Epidermal melanocyte (primary cell): ENCODE results near the gene ADSS1.

Source experiments
- DNase-seq: peaks from one replicate; pipeline ENCODE4 v3.0.0; 2011; ENCODE audit warnings: low spot score; ENCODE audit not compliant: insufficient read length

ADSS1 gene

GRCh38 chr14:104732931-104733681, 9.1 kb downstream of the ADSS1 start:
- DNase-seq, result no peak

GRCh38 chr14:104734051-104734587, 10.1 kb downstream of the ADSS1 start:
- no peak for DNase-seq

GRCh38 chr14:104734601-104734990, 10.6 kb downstream of the ADSS1 start:
- DNase-seq, result no peak

GRCh38 chr14:104734991-104735779, 11.2 kb downstream of the ADSS1 start:
- no peak for DNase-seq

GRCh38 chr14:104735830-104736642, 12.0 kb downstream of the ADSS1 start:
- peak; percentile 94 for DNase-seq

GRCh38 chr14:104738375-104739019, 14.5 kb downstream of the ADSS1 start:
- DNase-seq, result no peak

- no peak for DNase-seq
Measured at GRCh38 chr14:104739026-104739425, 15.0 kb downstream of the ADSS1 start.

GRCh38 chr14:104739546-104740516, 15.8 kb downstream of the ADSS1 start:
- DNase-seq, result no peak

GRCh38 chr14:104741108-104741802, 17.2 kb downstream of the ADSS1 start:
- DNase-seq, result no peak

GRCh38 chr14:104741803-104742251, 17.8 kb downstream of the ADSS1 start:
- DNase-seq, result no peak

- DNase-seq, result no peak
Measured at GRCh38 chr14:104742586-104743455, 18.8 kb downstream of the ADSS1 start.

GRCh38 chr14:104743461-104744380, 19.7 kb downstream of the ADSS1 start:
- DNase-seq, result no peak

GRCh38 chr14:104744484-104744883, 20.5 kb downstream of the ADSS1 start:
- no peak for DNase-seq

GRCh38 chr14:104745431-104745830, 21.4 kb downstream of the ADSS1 start:
- no peak for DNase-seq

GRCh38 chr14:104746071-104746545, 22.1 kb downstream of the ADSS1 start:
- no peak for DNase-seq

GRCh38 chr14:104746934-104747481, 23.0 kb downstream of the ADSS1 start:
- no peak for DNase-seq

GRCh38 chr14:104747876-104748275, 23.8 kb downstream of the ADSS1 start:
- no peak for DNase-seq
